Neuronal stem cell (in vitro differentiated cells): ENCODE measurements around the gene DDAH1.

Experiments
- DNase-seq: peaks from one replicate; pipeline ENCODE4 v3.0.0-alpha.2; 2013; ENCODE audit warnings: low spot score
- H2AFZ ChIP-seq: one replicate; pipeline ENCODE4 v1.6.1; 2013; ENCODE audit warnings: mild to moderate bottlenecking, low read length, inconsistent platforms
- H2AK5ac ChIP-seq: 2 replicates; pipeline ENCODE4 v1.6.1; 2013; ENCODE audit warnings: low read depth, mild to moderate bottlenecking, inconsistent platforms, low read length, moderate library complexity, mixed read lengths
- H2BK120ac ChIP-seq: 2 replicates; pipeline ENCODE4 v1.6.1; 2013; ENCODE audit warnings: low read depth, mild to moderate bottlenecking, inconsistent platforms, low read length, moderate library complexity, mixed read lengths
- H2BK12ac ChIP-seq: one replicate; pipeline ENCODE4 v1.6.1; 2013; ENCODE audit warnings: low read length, inconsistent platforms
- H2BK15ac ChIP-seq: 2 replicates; pipeline ENCODE4 v1.6.1; 2013; ENCODE audit warnings: mild to moderate bottlenecking, low read length, inconsistent platforms, mixed read lengths
- H2BK5ac ChIP-seq: one replicate; pipeline ENCODE4 v1.6.1; 2013; ENCODE audit warnings: inconsistent platforms, mild to moderate bottlenecking, low read length, moderate library complexity
- H3K14ac ChIP-seq: one replicate; pipeline ENCODE4 v1.6.1; 2013; ENCODE audit warnings: low read length, inconsistent platforms
- H3K18ac ChIP-seq: 2 replicates; pipeline ENCODE4 v1.6.1; 2013; ENCODE audit warnings: low read length, inconsistent platforms
- H3K23ac ChIP-seq: 2 replicates; pipeline ENCODE4 v1.6.1; 2013; ENCODE audit warnings: low read depth, mild to moderate bottlenecking, mixed read lengths, low read length, inconsistent platforms; ENCODE audit not compliant: poor library complexity
- H3K27ac ChIP-seq: replicated peaks from 3 replicates; pipeline ENCODE4 v1.5.1; 2013; ENCODE audit warnings: low read length, inconsistent platforms
- H3K27me3 ChIP-seq, 3 experiments: 2 replicates each; pipeline ENCODE4 v1.6.1; 2013; ENCODE audit warnings: low read length in 3 of 3, mild to moderate bottlenecking in 2 of 3, inconsistent platforms in 1 of 3, low read depth in 1 of 3, mixed read lengths in 1 of 3, moderate library complexity in 1 of 3; ENCODE audit not compliant: control insufficient read depth in 3 of 3, insufficient read depth in 3 of 3
- H3K36me3 ChIP-seq, 2 donors: replicated peaks in 1 of 2; 2 replicates each; pipeline ENCODE4 v1.6.1; 2013; ENCODE audit warnings: low read length in 2 of 2; ENCODE audit not compliant: control insufficient read depth in 2 of 2, insufficient read depth in 2 of 2
- H3K4ac ChIP-seq: 2 replicates; pipeline ENCODE4 v1.6.1; 2013; ENCODE audit warnings: inconsistent platforms, mild to moderate bottlenecking, low read length, moderate library complexity
- H3K4me1 ChIP-seq, 2 donors: 1 replicate in 1 of 2; 2 replicates in 1 of 2; pipeline ENCODE4 v1.6.1; 2013; ENCODE audit warnings: low read length in 2 of 2, low read depth in 1 of 2; ENCODE audit not compliant: control insufficient read depth in 2 of 2, insufficient read depth in 1 of 2
- H3K4me2 ChIP-seq: one replicate; pipeline ENCODE4 v1.6.1; 2013; ENCODE audit warnings: mild to moderate bottlenecking, low read length, inconsistent platforms; ENCODE audit not compliant: insufficient read depth, poor library complexity, severe bottlenecking
- H3K4me3 ChIP-seq, 2 donors: 2 replicates each; pipeline ENCODE4 v1.5.1; 2013; ENCODE audit warnings: low read length in 2 of 2, mild to moderate bottlenecking in 2 of 2, inconsistent platforms in 1 of 2, moderate library complexity in 1 of 2
- H3K79me1 ChIP-seq: one replicate; pipeline ENCODE4 v1.6.1; 2013; ENCODE audit warnings: low read depth, mild to moderate bottlenecking, inconsistent platforms, low read length, moderate library complexity
- H3K9ac ChIP-seq: one replicate; pipeline ENCODE4 v1.6.1; 2013; ENCODE audit warnings: mild to moderate bottlenecking, low read depth, low read length, inconsistent platforms; ENCODE audit not compliant: poor library complexity
- H3K9me3 ChIP-seq, 2 donors: replicated peaks in 1 of 2; 2 replicates each; pipeline versions ENCODE3 to v1.6.1; 2013; ENCODE audit warnings: low read length in 2 of 2, mild to moderate bottlenecking in 2 of 2, inconsistent platforms in 1 of 2, low read depth in 1 of 2, mixed read lengths in 1 of 2, moderate library complexity in 1 of 2; ENCODE audit not compliant: control insufficient read depth in 2 of 2, insufficient read depth in 1 of 2
- H4K8ac ChIP-seq: one replicate; pipeline ENCODE4 v1.6.1; 2013; ENCODE audit warnings: low read depth, mild to moderate bottlenecking, inconsistent platforms, low read length, moderate library complexity
- H4K91ac ChIP-seq: one replicate; pipeline ENCODE4 v1.6.1; 2013; ENCODE audit warnings: low read length, low read depth, mild to moderate bottlenecking, inconsistent platforms; ENCODE audit not compliant: poor library complexity
- WGBS, 2 donors: extraction: QIAGEN DNeasy Blood & Tissue Kit; methylation state at CpG; one replicate each; pipeline ENCODE4 v1.1.7; 2013; ENCODE audit warnings: missing lambda C conversion rate in 2 of 2, mixed read lengths in 1 of 2; ENCODE audit not compliant: insufficient read length in 2 of 2, insufficient replicate concordance in 1 of 2; ENCODE audit errors: extremely low coverage in 2 of 2; 5-methylcytosine and 5-hydroxymethylcytosine counted together

The DDAH1 gene

DNA sequence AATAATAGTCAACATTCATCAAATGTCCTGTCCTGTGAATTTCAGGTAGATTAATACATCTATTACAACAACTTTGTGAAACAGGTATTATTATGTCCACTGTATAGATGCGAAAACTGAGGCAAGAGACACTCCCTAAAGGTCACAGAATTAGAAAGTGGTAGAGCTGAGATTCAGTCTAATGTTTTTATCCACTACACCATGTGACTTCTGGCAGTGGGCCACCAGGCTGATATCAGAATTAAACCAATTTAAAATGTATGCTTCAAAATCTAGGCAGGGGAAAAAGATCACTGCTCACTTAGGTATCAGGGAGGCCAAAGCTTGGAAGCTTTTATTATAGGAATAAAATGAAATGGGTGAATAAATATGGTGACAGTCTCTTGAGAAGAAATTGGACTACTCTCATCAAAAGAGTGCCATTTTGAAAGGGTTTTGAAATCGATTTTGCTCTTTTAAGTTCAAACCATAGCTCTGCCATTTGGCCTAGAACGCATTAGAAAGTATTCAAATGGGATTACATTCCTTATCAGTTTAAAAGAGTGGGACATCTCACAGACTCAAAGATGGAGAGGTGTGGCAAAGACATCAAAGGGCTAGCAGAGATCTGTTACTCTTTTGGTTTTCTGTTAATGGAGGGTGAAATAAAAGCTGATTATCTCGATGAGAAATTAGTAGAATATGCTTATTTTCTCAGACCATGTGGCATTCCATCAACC, 1.9 kb downstream of the DDAH1 start:
- no peak overlapping the region for H4K8ac ChIP-seq
- H3K27ac ChIP-seq, result no peak overlapping the region
- no peak overlapping the region for H3K23ac ChIP-seq
- no peak overlapping the region for H4K91ac ChIP-seq
- H2BK12ac ChIP-seq, result no peak overlapping the region
- H3K27me3 ChIP-seq, result peaks cover 0 to 9% (median 0%) of the 10 kb centered on the region in 3 experiments
- no peak overlapping the region for H2BK15ac ChIP-seq
- H3K4me2 ChIP-seq, result no peak overlapping the region
- H3K14ac ChIP-seq, result no peak overlapping the region
- H3K9me3 ChIP-seq, result no peaks in the 10 kb centered on the region
- no peak overlapping the region for H3K9ac ChIP-seq
- H3K79me1 ChIP-seq, result no peaks in the 10 kb centered on the region
- no CpG with 5 or more reads among the region's 4 CpGs for WGBS, 2 donors
- H2AFZ ChIP-seq, result no peak overlapping the region
- no peak overlapping the region for H2BK5ac ChIP-seq
- DNase-seq, result no peak
- H2AK5ac ChIP-seq, result no peak overlapping the region
- no peak overlapping the region for H3K18ac ChIP-seq
- H3K4me1 ChIP-seq, result peaks cover 2 to 4% of the 10 kb centered on the region in 2 donors
- H3K4ac ChIP-seq, result no peak overlapping the region
- H3K4me3 ChIP-seq, result peak overlapping the region in 1 of 2 donors; percentile 96
- no peaks in the 10 kb centered on the region for H3K36me3 ChIP-seq
- no peak overlapping the region for H2BK120ac ChIP-seq

DNA sequence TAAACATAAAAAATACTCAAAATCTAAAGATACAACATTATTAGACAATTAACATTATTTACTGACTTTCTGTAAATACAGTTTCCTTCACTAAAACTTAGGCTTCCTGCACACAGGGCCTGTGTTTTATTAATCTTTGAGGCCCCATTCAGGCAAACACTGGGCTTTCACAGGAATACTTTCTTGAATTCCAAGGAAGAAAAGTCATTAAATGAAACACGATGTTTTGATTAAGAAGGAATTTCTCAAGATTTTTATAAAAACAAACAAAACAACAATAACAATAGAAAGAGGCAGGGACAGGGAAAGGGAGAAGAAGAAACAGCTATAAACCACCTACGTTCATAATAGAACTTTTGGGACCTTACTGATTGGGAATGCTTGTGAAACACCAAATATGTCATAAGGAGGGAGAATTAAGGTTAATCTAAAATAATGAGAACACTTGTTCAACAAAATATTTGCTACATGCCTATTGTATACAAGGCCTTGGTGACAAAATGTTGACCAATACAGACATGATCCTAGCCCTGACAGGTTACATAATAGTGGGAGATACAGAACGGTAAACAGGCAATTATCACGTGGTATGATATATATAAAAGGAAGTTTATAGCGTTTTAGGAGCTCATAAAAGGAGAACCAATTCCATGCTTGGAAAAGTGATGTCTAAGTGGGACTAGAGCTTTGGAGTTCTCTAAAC, 3.6 kb downstream of the DDAH1 start:
- no peak overlapping the region for H4K8ac ChIP-seq
- peaks cover 0 to 6% of the 10 kb centered on the region in 2 donors for H3K36me3 ChIP-seq
- H3K23ac ChIP-seq, result no peak overlapping the region
- no peak overlapping the region for H3K4me2 ChIP-seq
- peaks cover 0 to 9% (median 0%) of the 10 kb centered on the region in 3 experiments for H3K27me3 ChIP-seq
- H2BK5ac ChIP-seq, result no peak overlapping the region
- H3K9ac ChIP-seq, result no peak overlapping the region
- H2AK5ac ChIP-seq, result no peak overlapping the region
- H3K79me1 ChIP-seq, result no peaks in the 10 kb centered on the region
- H3K27ac ChIP-seq, result no peak overlapping the region
- no peak overlapping the region for H3K18ac ChIP-seq
- H4K91ac ChIP-seq, result no peak overlapping the region
- no CpG with 5 or more reads among the region's 5 CpGs for WGBS, 2 donors
- no peak overlapping the region for H3K4me3 ChIP-seq
- no peak overlapping the region for H2AFZ ChIP-seq
- no peak overlapping the region for H3K14ac ChIP-seq
- H2BK12ac ChIP-seq, result no peak overlapping the region
- no peak overlapping the region for H3K4ac ChIP-seq
- H2BK15ac ChIP-seq, result no peak overlapping the region
- H3K4me1 ChIP-seq, result peaks cover 2 to 4% of the 10 kb centered on the region in 2 donors
- H3K9me3 ChIP-seq, result no peaks in the 10 kb centered on the region
- H2BK120ac ChIP-seq, result no peak overlapping the region
- DNase-seq, result no peak

- Histone ChIP-seq H3K4me2 (no peak overlapping the region), H2BK15ac (no peak overlapping the region), H3K4ac (no peak overlapping the region), H3K27me3 (peaks cover 0 to 9% (median 0%) of the 10 kb centered on the region in 3 experiments), H3K14ac (no peak overlapping the region), H2BK12ac (no peak overlapping the region), H3K27ac (no peak overlapping the region), H4K91ac (no peak overlapping the region), H4K8ac (no peak overlapping the region), H3K4me1 (peaks cover 1 to 2% of the 10 kb centered on the region in 2 donors), H2BK120ac (no peak overlapping the region), H3K18ac (no peak overlapping the region), H3K79me1 (no peaks in the 10 kb centered on the region), H3K36me3 (peaks cover 0 to 6% of the 10 kb centered on the region in 2 donors), H3K9me3 (no peaks in the 10 kb centered on the region), H2AK5ac (no peak overlapping the region), H3K9ac (no peak overlapping the region), H2AFZ (no peak overlapping the region), H3K4me3 (no peak overlapping the region), H3K23ac (no peak overlapping the region), H2BK5ac (no peak overlapping the region)
- no peak for DNase-seq
- WGBS, 2 donors, result no CpG with 5 or more reads among the region's 2 CpGs
Observed at GRCh38 chr1:85460555-85461088, 4.3 kb downstream of the DDAH1 start.

DNA sequence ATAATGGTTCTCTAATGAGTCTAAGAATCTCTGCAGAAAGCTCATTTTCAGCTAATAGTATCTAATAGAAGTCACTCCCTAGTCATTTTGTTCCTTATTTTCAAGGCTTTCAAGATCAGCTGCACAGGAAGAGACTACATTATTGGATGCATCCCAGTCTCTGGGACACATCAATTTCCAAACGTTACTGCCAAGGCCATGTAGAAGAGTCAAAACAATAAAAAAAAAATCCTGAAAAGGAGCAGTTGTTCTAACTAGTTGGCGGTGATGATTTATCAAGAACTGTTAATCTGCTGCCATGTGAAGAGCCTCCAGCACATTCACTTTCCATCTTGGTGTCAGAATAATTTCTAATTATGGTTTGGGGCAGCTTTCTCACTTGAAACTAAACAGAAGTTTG, 5.7 kb downstream of the DDAH1 start:
- Histone ChIP-seq H3K79me1 (no peaks in the 10 kb centered on the region), H3K36me3 (peaks cover 0 to 6% of the 10 kb centered on the region in 2 donors), H3K9me3 (no peaks in the 10 kb centered on the region), H3K4ac (no peak overlapping the region), H4K91ac (no peak overlapping the region), H3K9ac (no peak overlapping the region), H3K14ac (no peak overlapping the region), H2BK12ac (no peak overlapping the region), H2BK5ac (no peak overlapping the region), H2AK5ac (no peak overlapping the region), H3K23ac (no peak overlapping the region), H2BK15ac (no peak overlapping the region), H3K4me2 (no peak overlapping the region), H3K4me3 (no peak overlapping the region), H3K27ac (no peak overlapping the region), H2AFZ (no peak overlapping the region), H2BK120ac (no peak overlapping the region), H3K4me1 (peaks cover 0 to 2% of the 10 kb centered on the region in 2 donors), H3K18ac (no peak overlapping the region), H3K27me3 (peaks cover 0 to 7% (median 0%) of the 10 kb centered on the region in 3 experiments), H4K8ac (no peak overlapping the region)
- WGBS, 2 donors, result no CpG with 5 or more reads among the region's 2 CpGs
- DNase-seq, result no peak
